COLO668 (cell line): ENCODE results near the gene C9orf153.
"Not testable (repeated sequence)": the region's sequence is repeated elsewhere in the genome, so short reads cannot be mapped to it uniquely, and the experiment has no call there.

Experiments used
- DNase-seq: peaks from one replicate; lab custom pipeline; 2025; ENCODE audit not compliant: unreplicated experiment; lab: John Stamatoyannopoulos, UW

Gene C9orf153

DNA sequence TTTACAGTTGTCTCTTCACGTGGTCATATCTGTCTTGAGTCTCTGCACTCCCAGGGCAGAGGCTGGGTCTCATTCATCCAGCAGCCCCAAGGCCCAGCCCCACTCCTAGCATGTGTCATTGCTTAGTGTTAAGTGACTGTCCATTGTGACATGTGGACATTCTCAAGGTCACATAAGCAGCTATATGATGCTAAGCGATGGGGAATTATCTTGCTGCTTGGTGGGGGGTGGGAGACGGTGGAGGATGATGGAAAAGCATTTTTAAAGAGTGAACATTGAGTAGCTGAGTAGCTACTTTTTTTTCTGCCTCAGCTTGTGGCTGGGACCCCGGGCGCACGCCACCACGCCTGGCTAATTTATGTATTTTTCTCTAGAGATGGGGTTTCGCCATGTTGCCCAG is at the start of gene C9orf153:
TSS of gene C9orf153 (minus strand) at position 101 of the 400 bp plus-strand sequence. CDS start 30,054 bp downstream, outside the sequence.
- DNase-seq = no peak

- no peak for DNase-seq
Measured at GRCh38 chr9:86308687-86309086, 49.2 kb upstream of the C9orf153 start.

DNA sequence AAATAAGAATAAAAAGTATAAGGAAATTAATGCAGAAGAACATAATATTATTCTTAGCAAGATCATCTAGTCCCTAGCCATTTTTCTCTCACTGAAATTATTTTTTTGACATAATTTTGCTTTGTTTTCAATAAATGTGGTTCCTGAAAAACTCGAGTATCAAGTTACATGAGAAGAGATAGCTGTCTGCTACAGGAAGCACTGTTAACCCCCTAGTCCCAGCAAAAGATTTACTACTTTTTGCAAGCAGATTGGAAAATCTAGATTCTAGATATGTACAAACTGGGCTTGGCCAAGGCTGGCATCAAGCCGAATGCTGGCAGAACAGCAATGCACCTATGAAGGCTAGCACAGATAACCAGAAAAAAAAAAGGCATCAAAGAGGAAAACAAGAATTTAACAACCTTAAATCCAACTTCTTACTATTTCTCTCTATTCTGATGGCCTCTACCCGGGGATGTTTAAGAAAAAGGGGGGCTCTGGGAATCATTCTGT is 44.8 kb upstream of the C9orf153 start:
- DNase-seq = no peak

- DNase-seq = no peak
Measured at GRCh38 chr9:86303316-86303975, 44.0 kb upstream of the C9orf153 start.

DNA sequence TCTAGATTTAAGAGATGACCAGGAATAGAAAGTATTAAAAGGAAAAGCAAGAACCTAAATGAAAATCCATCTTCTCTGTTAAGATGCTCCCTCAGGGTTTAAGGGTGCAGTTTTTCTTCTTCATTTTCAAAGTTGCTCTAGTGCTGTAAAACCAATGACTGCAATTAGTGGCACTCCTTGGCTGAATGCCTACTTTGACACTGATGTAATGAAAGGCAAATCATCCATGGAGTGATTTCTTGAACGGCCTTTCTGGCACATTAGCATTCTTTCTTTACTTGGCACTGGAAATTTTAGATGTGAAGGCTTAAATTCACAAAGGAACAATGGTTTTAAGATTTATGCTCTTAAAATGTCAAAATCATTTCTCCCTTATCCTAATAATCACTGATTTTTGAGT is 42.2 kb upstream of the C9orf153 start:
- no peak for DNase-seq

GRCh38 chr9:86300701-86301100 is 41.2 kb upstream of the C9orf153 start:
- DNase-seq = no peak

DNA sequence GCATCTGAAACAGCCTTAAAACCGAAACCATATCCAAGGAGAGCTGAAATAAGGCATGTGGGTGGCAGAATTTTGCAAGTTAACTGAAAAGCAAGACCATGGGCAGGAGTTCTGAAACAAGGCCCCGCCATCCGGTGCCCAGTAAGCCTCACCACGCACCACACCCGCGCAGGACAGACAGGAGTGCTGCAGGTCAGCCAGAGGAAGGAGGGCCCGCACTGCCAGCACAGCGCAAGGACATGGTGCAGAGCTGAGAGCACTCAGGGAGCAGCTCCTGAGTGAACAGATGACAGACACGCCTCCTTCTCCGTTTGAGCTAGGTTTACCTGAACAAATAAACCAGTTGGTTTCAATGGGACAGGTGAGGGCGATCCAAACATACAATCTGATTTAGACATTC is 39.4 kb upstream of the C9orf153 start:
- DNase-seq = no peak

- DNase-seq = not testable (repeated sequence)
Measured at GRCh38 chr9:86290341-86290740, 30.9 kb upstream of the C9orf153 start.

DNA sequence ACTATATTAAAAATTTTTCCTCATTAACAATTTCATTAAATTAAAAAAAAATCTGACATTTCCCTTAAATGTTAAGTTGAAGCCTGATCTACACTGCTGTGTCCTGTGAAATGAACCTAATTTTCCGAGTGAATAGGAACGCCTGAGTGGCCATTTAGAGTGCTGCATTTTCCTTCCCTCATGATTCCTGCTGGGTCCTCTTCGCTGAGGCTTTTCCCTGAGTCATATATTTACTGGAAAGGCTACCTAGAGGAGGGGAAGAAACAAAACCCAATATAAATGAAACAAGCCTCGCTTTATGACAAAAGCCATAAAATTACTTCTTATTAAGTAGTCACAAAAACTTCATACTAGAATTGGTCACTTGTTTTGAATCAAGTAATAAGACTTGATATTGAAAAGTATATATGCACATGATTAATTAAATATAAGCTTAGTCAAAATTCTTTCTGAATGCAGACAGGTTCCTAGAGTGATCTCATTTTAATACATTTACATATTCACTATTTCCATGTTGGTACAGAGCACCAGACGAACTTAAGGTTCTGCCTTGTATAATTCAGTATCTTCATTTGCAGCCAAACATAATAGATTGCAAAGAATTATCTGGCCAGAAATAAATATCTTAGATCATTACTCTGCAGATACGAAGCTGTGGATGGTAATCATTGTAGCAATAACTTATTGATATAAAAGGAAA is 29.2 kb upstream of the C9orf153 start:
- DNase-seq = no peak

DNA sequence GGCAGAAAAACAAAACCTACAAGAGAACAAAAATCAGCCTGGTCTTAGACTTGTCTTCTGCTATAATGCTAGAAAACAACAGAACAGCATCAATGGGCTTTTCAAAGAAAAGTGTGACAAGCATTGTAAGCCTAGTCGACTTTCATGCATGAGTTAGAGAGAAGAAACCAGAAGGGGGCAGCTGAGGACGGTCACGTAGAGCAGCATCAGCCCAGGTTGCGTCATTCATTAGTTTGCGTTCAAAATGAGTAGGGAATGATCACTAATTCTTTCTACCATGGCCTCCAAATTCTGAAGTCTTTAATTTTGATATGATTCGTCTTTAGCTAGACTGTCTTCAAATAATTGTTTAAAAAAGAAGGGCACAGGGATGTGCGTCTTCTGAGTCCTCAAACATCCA is 27.6 kb upstream of the C9orf153 start:
- DNase-seq = no peak

DNA sequence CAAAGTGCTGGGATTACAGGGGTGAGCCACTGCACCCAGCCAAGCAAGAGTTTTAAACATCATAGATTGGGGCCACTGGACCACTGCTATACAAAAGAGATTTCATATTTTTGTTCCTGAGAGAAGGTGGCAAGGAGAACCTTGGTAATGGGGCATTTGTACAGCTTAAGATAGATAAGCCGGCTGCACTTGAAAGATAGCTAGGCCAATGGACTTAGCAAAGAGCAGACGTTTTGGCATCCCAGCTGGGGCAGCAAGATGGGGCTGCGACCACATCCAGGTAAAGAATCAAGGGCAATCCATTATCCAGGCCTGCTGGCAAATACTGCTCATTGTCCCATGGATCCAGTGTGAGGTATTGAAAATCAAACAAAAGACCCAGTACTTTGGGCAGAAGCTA is 26.8 kb upstream of the C9orf153 start:
- no peak for DNase-seq

DNA sequence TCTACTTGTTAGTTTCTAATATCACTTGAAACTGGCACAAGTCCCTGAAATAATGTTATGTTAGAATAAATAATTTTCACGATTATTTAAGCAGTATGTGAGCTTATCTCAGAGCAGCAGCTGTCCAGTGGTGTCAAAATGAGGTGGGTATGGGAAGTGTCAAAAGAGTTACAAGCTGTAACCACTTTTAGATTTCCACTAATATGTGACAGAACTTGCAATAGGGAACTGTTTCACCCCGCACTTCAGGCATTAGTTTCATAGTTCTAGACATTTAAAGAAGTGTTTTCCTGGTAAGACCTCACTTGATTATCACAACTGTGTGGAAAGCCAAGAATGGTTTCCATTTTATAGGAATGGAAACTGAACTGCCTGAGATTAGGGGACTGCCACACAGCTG is 25.8 kb upstream of the C9orf153 start:
- DNase-seq = no peak

- DNase-seq = no peak
Measured at GRCh38 chr9:86282979-86283535, 23.6 kb upstream of the C9orf153 start.

DNA sequence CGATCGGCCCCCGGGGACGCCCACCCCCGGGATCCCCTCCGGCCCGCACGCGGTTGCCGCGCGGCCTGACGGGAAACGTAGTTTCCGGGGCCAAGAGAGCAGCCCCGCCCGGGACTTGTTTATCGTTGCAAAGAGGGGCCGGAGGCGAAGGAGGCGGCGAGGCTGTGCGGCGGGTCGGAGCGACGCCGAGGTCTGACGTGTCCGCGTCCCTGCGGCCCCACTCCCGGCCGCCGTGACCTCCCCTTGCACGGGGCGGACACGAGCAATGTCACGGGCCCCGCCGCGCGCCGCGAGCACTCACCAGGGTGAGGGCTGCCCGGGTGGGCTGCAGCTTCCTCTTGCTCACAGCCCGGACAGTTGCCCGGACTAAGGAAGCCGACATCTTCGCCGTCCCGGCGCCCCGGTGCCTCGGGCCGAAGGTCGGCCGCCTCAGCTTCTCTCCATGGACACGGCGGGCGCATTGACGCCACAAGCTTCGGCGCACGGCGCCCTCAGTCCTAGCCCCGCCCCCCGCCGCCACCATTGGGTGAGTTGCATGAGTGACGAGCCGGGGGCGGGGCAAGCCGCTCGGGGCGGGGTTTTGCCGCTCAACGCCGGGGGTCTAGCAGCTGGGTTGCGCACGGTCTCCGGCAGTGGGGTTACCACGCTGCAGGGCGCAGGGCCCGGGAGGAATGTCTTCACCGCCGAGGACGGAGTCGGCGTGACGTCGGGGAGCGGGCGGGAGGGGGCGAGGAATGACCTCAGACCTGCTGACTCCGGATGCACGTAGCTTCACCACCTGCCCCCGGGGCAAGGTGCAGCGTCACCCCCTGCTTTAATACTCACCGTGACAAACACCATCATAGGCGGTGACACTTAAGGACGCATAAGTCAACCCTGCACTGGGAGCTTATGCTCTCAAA is 22.9 kb upstream of the C9orf153 start, which contains the start of gene ISCA1:
TSS of gene ISCA1 (minus strand) at position 462 of the 902 bp plus-strand sequence. CDS start at position 382, 80 bp downstream.
- peak; percentile 97 for DNase-seq

DNA sequence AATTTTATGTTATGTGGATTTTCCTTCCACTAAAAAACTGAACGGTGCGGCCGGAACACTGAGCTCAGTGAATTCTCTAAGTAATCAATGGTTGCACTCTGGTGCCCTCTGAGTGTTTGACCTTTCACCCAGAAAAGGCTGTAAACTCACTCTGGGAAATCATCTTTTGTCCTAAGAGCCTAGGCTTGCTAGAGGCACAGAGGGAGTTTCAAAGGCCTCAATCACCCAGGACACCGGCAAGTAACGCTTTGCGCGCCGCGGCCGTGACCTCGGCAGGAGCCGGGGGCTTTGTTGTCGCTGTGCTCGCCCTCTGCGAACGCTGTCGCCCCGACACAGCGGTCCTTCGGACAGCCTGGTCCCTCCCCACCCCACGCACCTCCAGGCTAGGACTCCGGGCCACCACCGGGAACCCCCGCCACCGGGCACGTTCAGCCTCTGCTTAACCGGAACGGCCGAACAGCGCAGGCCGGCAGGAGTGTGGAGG is 22.2 kb upstream of the C9orf153 start:
- no peak for DNase-seq

- no peak for DNase-seq
Measured at GRCh38 chr9:86280580-86280979, 21.1 kb upstream of the C9orf153 start.

GRCh38 chr9:86279839-86280238 is 20.4 kb upstream of the C9orf153 start:
- no peak for DNase-seq

DNA sequence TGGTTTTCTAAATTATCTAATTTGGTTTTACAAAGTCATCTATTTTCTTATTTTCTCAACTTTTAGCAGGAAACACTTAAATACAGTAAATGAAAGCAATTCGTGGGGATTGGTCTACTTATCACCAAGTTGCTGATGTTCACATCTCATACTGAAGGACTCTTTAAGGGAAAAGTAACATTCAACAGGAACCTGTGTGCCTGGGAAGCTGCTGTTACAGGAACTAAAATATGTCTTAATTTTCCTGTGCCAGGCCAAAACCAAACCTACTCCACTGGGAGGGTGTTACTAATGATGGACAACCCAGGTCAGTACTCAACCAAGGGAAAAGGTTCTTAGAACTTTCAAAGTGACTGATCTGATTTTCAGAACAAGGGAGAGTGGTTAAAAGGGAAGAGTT is 17.6 kb upstream of the C9orf153 start:
- no peak for DNase-seq

DNA sequence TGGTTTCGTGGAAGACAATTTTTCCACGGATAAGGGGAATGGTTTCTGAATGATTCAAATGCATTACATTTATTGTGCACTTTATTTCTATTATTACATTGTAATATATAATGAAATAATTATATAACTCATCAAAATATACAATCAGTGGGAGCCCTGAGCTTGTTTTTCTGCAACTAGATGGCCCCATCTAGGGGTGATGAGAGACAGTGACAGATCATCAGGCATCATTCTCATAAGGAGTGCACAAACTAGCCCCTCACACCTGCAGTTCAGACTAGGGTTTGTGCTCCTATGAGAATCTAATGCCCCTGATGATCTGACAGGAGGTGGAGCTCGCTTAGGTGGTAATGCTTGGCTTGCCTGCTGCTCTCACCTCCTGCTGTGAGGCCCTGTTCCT is 16.5 kb upstream of the C9orf153 start:
- DNase-seq = no peak

GRCh38 chr9:86274821-86275643 is 15.6 kb upstream of the C9orf153 start:
- no peak for DNase-seq
